Heart left ventricle (tissue), 13 donors: ENCODE results near the gene RNF181.

Experiments
- POLR2A ChIP-seq, 2 donors: fragments of 450-650 bp; IDR thresholded peaks; one replicate each; pipeline ENCODE4 v1.6.1; 2017; ENCODE audit warnings: antibody characterized with exemption in 2 of 2, mild to moderate bottlenecking in 2 of 2, moderate library complexity in 2 of 2
- TF ChIP-seq, protein P1 (sequence below), 12 donors: fragments of 200-600 bp; sonication (generic) in 4 of 12; IDR thresholded peaks; one replicate each; pipeline versions ENCODE4 v1.5.0 to v1.8.0; 2018 to 2022; ENCODE audit warnings: antibody characterized with exemption in 12 of 12, mild to moderate bottlenecking in 5 of 12
- donor health status: ischemic (EF 13 %, LVEDD 7.1; RV severe dilation, severe dysfunction).
- donor health status: DM: no; HTN: yes; CAD: no.
- donor health status: DM: no; HTN: no; CAD: no.
- donor health status: ischemic (EF 25% LVEDD 6.9; RV normal size, moderate dysfunction).
- donor health status: ischemic (EF 25% LVEDD 5.7; RV mildly dilated, moderate dysfunction).
- donor health status: ischemic (EF 35%, LVEDD 5.7; RV mildly dilated, moderate dysfunction).
- donor health status: nonischemic (EF 11% LVEDD 7.7; RV severe dilation, severe dysfunction).
- donor health status: DM: yes; HTN: yes; CAD: no.
- donor health status: PGD.
- donor health status: ischemic (EF 29% LVEDD 5.4; RV normal size, mild dysfunction).
- donor health status: nonischemic (EF 23%, LVEDD 6.1; RV moderate dilation, normal function).

DNA sequence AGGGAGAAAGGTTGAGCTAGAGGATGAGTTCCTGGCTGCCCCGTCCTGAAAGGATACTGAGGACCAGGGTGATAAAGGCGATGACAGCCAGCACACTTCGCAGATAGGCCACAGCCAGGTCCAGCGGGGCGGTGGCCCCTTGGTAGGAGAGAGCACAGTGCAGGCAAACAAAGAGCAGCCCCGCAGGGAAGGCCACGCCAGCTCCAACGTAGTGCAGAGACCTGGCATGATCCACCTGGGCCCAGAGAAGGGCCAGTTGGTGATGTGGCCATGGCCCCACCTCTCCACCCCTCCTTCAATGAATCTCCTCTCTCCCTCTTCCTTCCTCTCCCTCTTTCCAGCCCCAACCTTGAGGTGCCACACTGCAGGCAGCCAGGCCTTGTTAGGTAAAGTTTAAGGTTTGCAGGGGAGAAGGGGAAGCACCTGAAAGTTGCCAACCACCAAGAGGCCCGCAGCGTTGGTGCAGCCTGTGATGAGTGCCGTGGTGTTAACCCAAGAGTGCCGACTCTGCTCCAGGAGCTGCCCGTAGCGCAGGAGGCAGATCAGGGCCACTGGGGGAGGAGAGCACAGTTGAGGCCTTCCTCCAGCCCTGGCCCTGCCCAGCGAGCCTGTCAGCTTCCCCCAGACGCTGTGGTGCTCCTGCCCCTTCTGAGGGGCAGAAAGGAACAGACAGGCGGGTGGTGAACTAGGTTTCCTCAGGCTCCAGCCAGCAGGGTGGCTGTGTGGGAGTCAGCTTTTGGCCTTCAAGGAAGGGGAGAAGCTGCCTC is 4.1 kb downstream of the RNF181 start:
- TF ChIP-seq, protein P1, sequence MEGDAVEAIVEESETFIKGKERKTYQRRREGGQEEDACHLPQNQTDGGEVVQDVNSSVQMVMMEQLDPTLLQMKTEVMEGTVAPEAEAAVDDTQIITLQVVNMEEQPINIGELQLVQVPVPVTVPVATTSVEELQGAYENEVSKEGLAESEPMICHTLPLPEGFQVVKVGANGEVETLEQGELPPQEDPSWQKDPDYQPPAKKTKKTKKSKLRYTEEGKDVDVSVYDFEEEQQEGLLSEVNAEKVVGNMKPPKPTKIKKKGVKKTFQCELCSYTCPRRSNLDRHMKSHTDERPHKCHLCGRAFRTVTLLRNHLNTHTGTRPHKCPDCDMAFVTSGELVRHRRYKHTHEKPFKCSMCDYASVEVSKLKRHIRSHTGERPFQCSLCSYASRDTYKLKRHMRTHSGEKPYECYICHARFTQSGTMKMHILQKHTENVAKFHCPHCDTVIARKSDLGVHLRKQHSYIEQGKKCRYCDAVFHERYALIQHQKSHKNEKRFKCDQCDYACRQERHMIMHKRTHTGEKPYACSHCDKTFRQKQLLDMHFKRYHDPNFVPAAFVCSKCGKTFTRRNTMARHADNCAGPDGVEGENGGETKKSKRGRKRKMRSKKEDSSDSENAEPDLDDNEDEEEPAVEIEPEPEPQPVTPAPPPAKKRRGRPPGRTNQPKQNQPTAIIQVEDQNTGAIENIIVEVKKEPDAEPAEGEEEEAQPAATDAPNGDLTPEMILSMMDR (IDR thresholded peaks at IDR 0.05) = no peak
- no peak for TF ChIP-seq POLR2A (IDR thresholded peaks at IDR 0.05)
